Colonic mucosa (tissue), 4 donors: ENCODE results near the gene ZDHHC3. TPM values are rescaled to one million over a fixed set of nuclear protein-coding genes. Genes with fewer than 3 reads are reported as not detected.

Experiments used
- DNase-seq: peaks from one replicate; pipeline ENCODE4 v3.0.0-alpha.2; 2020
- H3K27ac ChIP-seq: fragments of 200-600 bp; one replicate; pipeline ENCODE4 v1.8.0; 2021
- H3K27me3 ChIP-seq: fragments of 200-600 bp; one replicate; pipeline ENCODE4 v1.8.0; 2021
- H3K36me3 ChIP-seq: fragments of 200-600 bp; one replicate; pipeline ENCODE4 v1.8.0; 2021
- H3K4me1 ChIP-seq: fragments of 200-600 bp; one replicate; pipeline ENCODE4 v1.8.0; 2021; ENCODE audit warnings: mild to moderate bottlenecking
- H3K4me3 ChIP-seq: fragments of 200-600 bp; one replicate; pipeline ENCODE4 v1.8.0; 2021
- H3K9ac ChIP-seq, 2 donors: one replicate each; pipeline ENCODE4 v1.7.0; 2013; ENCODE audit warnings: control low read depth in 2 of 2, low read depth in 2 of 2, low read length in 2 of 2
- H3K9me3 ChIP-seq: fragments of 200-600 bp; one replicate; pipeline ENCODE4 v1.8.0; 2021
- CTCF ChIP-seq: fragments of 200-600 bp; IDR thresholded peaks from one replicate; pipeline ENCODE4 v1.8.0; 2022; ENCODE audit warnings: antibody characterized with exemption, mild to moderate bottlenecking
- intact Hi-C: fragments of 100-400 bp; cut with DNase I; formaldehyde crosslinking; loops from one replicate; pipeline ENCODE4 v1.14.1; 2022
- total RNA-seq, 2 donors: library from RNA; stranded (reverse); fragmentation: NEBNext Ultra II Directional in 1 of 2; extraction: Animal tissue kit (Norgen Biotek cat#: 25700) in 1 of 2; gene quantifications; one replicate each; pipeline ENCODE4 v1.2.1, GENCODE V29; 2021
- donor health status: healthy.
- donor health status: DM: no; HTN: no; CAD: no.
- donor health status: DM: no; HTN: no; CAD: no.

Gene ZDHHC3
- total RNA-seq, 2 donors from 2014 or later, result 152 to 162 TPM

GRCh38 chr3:44896440-44896839 is 79.5 kb downstream of the ZDHHC3 start:
- intact Hi-C loops, result no loop called here
- Histone ChIP-seq H3K4me3 (no peak overlapping the region), H3K4me1 (no peaks in the 10 kb centered on the region), H3K27ac (no peak overlapping the region), H3K36me3 (no peaks in the 10 kb centered on the region), H3K27me3 (no peaks in the 10 kb centered on the region), H3K9ac (no peak overlapping the region), H3K9me3 (no peaks in the 10 kb centered on the region)
- no peak for TF ChIP-seq CTCF
- no peak for DNase-seq

GRCh38 chr3:44894485-44894884 is 81.5 kb downstream of the ZDHHC3 start:
- Histone ChIP-seq H3K9me3 (no peaks in the 10 kb centered on the region), H3K27ac (no peak overlapping the region), H3K36me3 (no peaks in the 10 kb centered on the region), H3K27me3 (no peaks in the 10 kb centered on the region), H3K9ac (no peak overlapping the region), H3K4me3 (no peak overlapping the region), H3K4me1 (no peaks in the 10 kb centered on the region)
- no peak for TF ChIP-seq CTCF
- intact Hi-C loops, result no loop called here
- no peak for DNase-seq

GRCh38 chr3:44893097-44893496 is 82.9 kb downstream of the ZDHHC3 start:
- no peaks in the 10 kb centered on the region for H3K27me3 ChIP-seq
- H3K27ac ChIP-seq, result no peak overlapping the region
- TF ChIP-seq CTCF, result no peak
- no peak for DNase-seq
- H3K4me1 ChIP-seq, result no peaks in the 10 kb centered on the region
- no peak overlapping the region for H3K9ac ChIP-seq
- H3K4me3 ChIP-seq, result no peak overlapping the region
- H3K36me3 ChIP-seq, result no peaks in the 10 kb centered on the region
- intact Hi-C loops, result no loop called here
- no peaks in the 10 kb centered on the region for H3K9me3 ChIP-seq

GRCh38 chr3:44892689-44893088 is 83.3 kb downstream of the ZDHHC3 start:
- Histone ChIP-seq H3K9ac (no peak overlapping the region), H3K27me3 (no peaks in the 10 kb centered on the region), H3K27ac (no peak overlapping the region), H3K4me3 (no peak overlapping the region), H3K4me1 (no peaks in the 10 kb centered on the region), H3K9me3 (no peaks in the 10 kb centered on the region), H3K36me3 (no peaks in the 10 kb centered on the region)
- TF ChIP-seq CTCF, result no peak
- intact Hi-C loops, result no loop called here
- no peak for DNase-seq

GRCh38 chr3:44890852-44891251 is 85.1 kb downstream of the ZDHHC3 start:
- no peaks in the 10 kb centered on the region for H3K36me3 ChIP-seq
- TF ChIP-seq CTCF, result no peak
- intact Hi-C loops, result no loop called here
- H3K4me1 ChIP-seq, result no peaks in the 10 kb centered on the region
- H3K9ac ChIP-seq, result no peak overlapping the region
- no peak for DNase-seq
- H3K9me3 ChIP-seq, result no peaks in the 10 kb centered on the region
- H3K27me3 ChIP-seq, result no peaks in the 10 kb centered on the region
- H3K27ac ChIP-seq, result no peak overlapping the region
- H3K4me3 ChIP-seq, result no peak overlapping the region

- intact Hi-C loops, result no loop called here
- Histone ChIP-seq H3K9ac (no peak overlapping the region), H3K27me3 (no peaks in the 10 kb centered on the region), H3K36me3 (no peaks in the 10 kb centered on the region), H3K27ac (no peak overlapping the region), H3K9me3 (no peaks in the 10 kb centered on the region), H3K4me1 (no peaks in the 10 kb centered on the region), H3K4me3 (no peak overlapping the region)
- TF ChIP-seq CTCF, result no peak
- no peak for DNase-seq
Observed at GRCh38 chr3:44890258-44890657, 85.7 kb downstream of the ZDHHC3 start.
